HG03025 (cell line): ENCODE results near the gene HMGB3.
"Not testable (repeated sequence)": the region's sequence is repeated elsewhere in the genome, so short reads cannot be mapped to it uniquely, and the experiment has no call there.

ENCODE experiments used
- ATAC-seq: cut with Tn5 transposase; IDR thresholded peaks from one replicate; pipeline ENCODE4 v1.9.1; 2021; ENCODE audit warnings: mild to moderate bottlenecking, moderate library complexity; ENCODE audit not compliant: unreplicated experiment, low FRiP score

Gene HMGB3

DNA sequence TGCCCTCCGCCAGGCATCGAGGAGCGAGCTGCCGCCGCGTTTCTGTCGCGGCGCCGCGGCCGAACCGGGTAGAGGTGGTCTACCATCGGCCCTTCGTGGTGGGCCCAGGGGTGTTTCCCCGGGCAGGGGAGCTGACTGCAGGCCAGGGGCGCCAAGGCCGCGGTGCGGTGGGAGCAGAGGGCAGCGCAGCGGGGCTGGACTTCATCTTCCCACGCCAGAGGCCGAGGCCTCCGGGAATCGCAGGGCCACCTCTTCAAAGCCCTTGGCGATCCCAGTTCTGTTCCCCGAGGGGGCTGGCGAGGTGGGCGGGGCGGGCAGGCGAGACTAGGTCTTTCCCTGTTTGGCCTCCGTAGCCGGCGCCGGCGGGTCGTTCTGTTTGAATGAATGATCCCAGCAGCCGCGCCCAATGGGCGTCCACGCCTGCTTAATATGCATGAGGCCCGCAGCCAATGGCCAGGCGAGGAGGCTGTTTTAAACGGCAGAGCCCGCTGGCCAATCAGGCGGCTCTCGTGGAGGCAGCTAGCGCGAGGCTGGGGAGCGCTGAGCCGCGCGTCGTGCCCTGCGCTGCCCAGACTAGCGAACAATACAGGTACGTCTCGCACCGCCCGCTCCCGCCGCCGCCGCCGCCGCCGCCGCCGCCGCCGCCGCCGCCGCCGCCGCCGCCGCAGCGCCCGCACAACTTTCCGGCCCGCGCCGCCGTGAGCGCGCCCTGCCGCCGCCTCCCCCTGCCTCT lies at the start of gene HMGB3:
TSS of gene HMGB3 (plus strand) at position 548 of the 733 bp plus-strand sequence. CDS start 2,265 bp downstream, outside the sequence.
- peak; percentile 97 for ATAC-seq

DNA sequence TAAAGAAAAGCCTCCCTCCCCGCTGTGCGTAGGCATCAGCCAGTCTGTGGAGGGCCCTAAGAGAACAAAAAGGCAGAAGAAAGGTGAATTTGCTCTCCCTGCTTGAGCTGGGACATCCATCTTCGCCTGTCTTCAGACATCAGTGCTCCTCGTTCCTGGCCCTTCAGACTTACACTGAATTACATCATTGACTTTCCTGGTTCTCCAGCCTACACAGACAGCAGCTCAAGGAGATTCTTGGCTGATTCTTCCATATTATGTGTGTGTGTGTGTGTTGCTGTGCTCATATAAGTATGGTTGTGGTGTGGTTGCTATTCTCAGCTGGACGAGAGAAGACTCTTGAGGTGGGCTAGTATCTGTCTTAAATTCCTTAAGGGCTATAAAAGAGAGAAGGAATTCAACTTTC lies 49.2 kb upstream of the HMGB3 start:
- no peak for ATAC-seq

DNA sequence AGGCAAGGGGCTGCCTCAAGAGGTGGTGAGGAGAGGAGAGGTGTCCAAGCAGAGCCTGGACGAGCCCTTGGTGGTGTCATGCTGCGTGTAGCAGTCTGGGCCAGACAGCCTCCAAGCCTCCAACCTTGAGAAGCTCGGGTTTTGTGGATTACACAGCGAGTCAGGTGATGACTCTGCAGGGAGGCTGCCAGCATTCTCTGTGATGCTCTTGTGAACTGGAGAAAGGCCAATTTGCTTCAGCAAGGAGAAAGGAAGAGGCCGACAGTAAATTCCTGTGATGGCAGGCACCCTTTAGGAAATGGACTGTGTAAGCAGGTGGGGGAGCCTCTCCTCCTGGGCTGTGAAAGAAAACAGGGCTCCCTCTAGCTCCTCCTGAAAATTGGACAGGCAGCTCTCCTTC lies 48.7 kb upstream of the HMGB3 start:
- no peak for ATAC-seq

DNA sequence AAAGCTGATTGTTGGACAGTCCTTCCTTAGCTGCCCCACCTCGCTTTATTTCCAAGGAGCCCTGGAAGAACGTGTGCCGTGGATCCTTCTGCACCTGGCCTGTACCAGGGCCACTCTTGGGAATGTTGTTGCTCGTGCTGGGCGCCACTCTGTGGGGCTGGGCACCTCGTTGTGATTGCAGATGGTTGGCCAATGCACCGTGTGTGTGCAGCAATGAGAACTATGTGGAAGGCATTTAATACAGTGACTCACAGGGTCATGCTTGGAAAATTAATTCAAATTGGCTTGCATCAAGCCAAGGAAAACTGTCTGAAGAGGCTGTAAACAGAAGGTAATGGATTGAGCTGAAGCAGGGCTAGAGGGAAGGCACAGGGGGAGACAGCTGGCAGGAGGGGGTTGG lies 47.7 kb upstream of the HMGB3 start:
- ATAC-seq, result no peak

DNA sequence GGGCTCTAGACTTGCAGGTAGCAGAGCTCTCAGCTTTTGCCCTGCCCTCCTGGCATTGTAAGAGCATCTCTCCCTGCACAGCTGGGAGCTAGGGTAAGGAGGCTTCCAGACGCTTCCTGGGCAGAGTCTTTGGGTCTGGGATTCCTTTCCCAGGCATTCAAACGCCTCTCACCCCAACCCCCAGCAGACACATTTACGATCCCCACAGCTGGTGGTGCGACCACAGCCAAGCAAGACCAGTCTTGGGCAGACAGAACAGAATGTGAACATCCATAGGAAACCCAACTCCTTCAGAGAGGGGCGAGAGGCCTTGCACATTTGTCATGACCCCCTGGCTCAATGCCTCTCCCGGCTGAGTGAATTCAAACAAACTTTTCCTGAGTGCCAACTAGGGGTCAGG lies 46.6 kb upstream of the HMGB3 start:
- ATAC-seq, result no peak

DNA sequence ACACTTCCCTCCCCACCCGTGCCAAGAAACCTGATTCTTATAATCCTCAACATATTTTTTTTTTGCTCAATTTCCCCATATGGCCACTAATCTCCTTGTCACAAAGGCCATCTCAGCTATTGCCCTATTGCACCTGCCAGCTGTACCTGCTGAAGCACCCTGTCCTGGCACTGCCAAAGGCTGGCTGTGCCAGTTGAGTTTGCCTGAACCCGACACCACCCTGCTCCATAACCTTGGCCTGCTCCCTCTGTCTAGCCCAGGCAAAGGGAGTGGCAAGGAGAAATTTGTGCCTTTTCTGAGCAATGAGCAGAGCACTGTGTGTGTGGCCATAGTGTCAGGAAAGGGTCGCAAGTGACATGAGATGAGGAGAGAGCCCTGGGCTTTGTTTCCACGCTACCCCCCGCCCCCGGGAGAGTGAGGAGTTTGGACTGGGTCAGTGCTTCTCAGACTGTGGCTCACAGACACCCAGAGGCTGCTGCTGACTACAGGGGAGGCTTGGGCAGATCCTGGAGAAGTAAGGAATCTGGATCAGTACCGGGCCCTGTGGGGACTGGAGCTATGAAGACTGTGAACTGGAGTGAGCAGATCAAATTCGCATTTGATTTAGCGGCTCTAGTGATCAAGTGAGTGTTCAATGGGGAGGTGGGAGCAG lies 42.2 kb upstream of the HMGB3 start:
- no peak for ATAC-seq

DNA sequence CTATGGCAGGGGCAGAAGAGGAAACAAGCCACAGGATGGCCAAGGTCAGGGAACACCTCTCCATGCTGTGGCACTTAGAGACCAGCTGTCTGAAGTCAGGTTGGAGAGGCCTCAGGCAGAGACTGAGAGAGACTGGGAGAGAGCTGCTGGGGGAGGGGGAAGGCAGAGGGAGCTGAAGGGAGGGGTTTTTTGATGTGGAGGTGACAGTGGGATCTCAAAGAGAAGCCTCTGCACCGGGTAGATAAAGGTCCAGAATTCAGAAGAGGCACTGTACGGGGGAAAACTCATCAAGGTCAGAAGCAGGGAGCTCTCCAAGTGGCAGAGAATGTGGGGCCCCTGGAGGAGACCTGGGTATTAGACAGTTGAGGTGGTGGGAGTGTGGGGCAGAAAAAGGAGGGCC lies 41.6 kb upstream of the HMGB3 start:
- ATAC-seq, result no peak

DNA sequence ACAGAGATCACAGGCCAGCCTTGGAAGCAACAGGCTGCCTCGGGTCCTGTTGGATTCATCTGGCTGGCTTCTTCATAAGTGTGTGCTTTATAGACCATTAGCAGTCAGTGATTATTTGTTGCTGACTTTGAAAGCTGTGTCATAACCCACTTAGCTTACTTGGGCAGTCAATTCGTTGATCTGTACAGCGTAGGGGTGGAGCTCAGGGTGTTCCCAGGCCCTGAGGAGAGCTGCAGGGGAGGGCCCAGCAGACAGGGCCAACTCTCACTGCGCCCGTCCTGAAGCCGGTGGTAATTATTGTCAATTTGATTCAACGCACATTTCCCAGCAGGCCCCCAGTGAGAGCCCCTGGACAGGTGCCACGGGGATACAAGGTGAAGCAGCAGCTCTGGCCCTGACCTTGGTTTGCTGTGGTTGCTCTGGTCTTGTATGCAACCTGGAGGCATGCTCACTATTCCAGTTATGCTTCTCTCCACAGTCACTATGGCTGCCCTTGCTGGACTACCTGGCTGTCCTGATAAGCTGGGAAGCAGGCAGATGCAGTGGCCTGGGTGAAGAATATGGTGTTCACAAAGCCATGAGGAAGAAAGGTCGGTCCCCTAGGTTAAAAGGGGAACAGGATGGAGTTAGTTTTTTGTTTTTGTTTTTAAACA lies 40.1 kb upstream of the HMGB3 start:
- no peak for ATAC-seq

DNA sequence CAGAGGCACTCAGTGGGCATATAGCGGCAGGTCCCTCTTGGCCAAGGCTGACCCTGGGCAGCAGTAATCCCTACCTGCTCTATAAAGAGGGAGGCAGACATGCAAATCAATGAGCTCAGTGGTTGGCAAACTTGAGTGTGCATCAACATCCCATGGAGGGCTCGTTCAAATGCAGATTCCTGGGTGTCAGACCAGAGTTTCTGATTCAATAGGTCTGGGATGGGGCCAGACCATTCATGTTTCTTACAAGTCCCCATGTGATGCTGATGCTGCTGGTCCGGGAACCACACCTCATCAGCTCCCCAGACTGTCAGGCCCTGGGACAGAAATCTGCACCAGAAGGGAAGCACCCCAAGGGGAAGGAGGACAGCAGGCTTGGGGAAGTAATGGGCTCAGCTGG lies 38.9 kb upstream of the HMGB3 start:
- ATAC-seq, result no peak

DNA sequence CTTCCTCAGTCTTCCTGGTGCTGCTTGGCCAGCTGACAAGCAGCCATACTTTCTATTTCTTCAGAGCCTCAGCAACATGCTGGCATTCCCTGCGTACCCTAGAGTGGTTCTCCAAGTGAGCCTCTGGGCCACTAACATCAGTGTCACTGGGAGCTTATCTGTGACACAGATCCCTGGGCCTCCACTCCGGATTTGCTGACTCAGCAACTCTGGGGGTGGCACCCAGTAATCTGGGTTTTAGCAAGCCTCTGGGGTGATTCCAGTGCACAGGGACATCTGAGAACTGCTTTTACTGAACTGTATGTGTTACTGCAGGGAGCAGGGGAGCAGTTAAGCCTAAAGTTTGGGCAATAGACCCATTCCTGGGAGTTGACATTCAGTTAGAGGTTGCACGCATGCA lies 28.2 kb upstream of the HMGB3 start:
- no peak for ATAC-seq

DNA sequence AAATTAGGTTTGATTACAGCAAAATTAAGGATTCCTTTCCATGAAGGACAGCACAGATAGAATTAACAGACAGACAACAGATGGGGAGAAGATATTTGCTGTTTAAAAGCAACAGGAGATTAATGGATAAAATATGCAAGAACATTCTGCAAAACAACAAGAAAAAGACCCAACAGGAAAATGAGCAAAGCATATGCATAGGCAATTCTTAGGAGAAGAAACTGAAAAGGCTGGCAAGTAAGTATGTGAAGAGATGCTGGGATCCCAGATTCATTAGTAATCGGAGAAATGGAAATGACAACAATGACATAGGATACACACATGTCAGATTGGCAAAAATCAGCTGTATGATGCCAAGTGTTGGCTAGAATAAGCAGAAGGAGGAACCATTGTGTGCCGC lies 27.5 kb upstream of the HMGB3 start:
- ATAC-seq, result no peak

DNA sequence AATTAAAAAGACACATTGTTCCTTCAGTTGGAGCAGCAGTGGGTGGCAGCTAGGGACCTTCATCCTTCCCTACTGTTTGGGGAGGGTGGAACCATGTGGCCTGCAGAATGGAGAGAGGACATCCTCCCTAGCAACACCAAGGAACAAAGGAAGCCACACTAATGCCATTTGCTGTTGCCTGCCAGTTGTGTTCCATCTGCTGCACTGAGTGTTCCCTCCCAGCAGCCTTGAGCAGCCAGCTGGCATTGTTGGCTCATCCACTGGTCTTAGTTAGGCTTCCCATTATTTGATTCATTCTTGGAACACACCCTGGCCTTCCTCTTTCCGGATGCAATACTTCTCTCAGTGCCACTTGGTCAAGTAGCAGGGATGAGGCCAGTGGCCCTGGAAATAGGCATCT lies 25.0 kb upstream of the HMGB3 start:
- no peak for ATAC-seq

DNA sequence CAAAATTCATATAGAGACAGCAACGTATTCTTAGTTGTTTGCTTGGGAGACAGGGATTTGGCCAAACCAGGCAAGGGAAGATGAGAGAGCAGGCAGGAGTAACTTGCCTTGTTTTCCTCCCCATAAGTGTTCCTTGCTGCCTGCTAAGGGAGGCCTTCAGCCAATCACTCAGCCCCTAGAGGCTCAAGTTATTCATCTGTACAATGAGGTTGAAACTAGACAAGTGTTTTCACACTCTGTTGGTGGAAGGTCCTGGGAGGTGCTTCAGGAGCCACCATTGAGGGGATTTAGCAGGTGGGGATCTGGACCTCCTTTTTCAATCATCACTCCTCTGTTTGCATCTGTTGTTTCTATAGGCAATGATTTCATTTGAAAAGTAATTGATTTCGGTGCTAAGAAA lies 23.6 kb upstream of the HMGB3 start:
- no peak for ATAC-seq

DNA sequence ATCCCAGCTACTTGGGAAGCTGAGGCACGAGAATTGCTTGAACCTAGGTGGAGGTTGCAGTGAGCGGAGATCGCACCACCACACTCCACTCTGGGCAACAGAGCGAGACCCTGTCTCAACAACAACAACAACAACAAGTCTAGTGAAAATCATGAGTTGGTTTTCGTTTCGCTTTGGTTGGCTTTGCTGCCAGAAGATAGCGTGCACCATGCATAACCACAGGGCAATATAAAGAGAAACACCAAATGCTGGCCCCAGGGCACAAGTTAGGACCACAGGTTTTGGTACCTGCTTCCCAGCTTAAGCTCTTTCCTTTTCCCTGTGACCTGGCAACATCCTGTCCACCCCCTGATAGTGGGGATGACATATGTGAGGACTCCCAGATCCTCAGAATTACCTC lies 21.5 kb upstream of the HMGB3 start:
- ATAC-seq, result no peak

DNA sequence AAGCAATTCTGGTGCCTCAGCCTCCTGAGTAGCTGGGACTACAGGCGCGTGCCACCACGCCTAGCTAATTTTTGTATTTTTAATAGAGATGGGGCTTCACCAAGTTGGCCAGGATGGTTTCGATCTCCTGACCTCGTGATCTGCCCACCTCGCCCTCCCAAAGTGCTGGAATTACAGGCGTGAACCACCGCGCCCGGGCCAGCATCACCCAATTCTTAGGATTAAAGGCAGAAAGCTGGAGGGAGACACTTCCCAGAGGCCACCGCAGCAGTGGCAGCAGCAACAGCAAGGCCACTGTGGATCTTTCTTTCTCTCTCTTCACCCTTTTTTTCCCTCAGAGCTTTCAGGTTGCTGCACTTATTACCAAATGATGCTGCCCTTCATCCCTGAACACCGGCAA lies 18.7 kb upstream of the HMGB3 start:
- not testable (repeated sequence) for ATAC-seq

DNA sequence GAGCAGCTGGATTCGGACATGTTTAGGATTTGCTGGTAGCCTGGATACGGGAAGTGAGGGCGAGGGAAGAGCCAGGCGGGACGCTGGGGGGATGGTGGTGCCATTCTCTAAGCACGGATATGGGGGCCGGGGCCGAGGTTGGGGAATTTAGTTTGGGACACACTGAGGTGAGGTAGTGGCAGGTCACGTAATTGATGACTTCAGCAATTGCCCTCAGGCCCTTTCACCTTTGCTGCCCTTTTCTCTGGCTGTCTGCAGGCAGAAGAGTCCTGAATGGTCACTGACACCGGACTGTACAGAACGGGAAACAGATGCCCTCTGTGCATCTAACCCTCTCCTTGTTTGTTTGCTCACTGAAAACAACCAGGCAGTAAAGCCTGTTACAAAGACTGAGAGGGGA lies 16.9 kb upstream of the HMGB3 start:
- no peak for ATAC-seq

DNA sequence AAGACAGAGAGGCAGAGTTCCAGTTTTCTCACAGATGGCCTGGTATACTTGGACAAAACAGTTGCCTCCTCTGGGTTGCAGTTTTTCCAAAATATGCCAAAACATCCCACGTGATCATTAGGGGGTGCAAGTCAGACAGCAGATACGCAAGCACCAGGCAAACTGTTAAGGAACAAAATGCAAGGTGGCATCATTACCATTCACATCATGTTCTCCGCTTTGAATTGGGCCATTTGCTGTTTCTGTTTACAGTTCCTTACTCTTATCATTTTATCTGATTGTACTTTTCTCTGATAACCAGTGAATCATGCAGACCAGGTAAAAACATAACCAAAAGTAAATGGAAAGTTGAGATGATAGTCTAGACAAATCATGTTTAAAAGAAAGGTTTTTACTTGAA lies 16.4 kb upstream of the HMGB3 start:
- no peak for ATAC-seq

DNA sequence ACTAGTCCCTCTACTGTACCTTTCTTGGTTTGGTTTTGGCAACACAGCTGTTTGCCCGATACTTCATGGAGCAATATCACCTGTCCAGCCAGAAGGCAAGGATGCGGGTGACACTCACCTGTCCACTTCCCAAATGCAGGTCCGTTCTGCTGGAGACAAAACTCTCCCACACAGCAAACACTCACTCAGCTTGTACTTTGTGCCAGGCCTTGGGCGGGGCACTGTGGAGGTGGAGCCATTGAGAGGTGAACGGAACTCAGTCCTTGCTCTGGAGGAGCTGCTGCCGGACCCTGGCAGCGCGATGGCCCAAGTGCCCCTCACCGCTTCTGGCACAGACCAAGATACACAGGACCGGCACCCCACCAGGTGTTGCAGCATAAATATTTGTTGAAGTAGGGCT lies 15.3 kb upstream of the HMGB3 start:
- ATAC-seq, result no peak

DNA sequence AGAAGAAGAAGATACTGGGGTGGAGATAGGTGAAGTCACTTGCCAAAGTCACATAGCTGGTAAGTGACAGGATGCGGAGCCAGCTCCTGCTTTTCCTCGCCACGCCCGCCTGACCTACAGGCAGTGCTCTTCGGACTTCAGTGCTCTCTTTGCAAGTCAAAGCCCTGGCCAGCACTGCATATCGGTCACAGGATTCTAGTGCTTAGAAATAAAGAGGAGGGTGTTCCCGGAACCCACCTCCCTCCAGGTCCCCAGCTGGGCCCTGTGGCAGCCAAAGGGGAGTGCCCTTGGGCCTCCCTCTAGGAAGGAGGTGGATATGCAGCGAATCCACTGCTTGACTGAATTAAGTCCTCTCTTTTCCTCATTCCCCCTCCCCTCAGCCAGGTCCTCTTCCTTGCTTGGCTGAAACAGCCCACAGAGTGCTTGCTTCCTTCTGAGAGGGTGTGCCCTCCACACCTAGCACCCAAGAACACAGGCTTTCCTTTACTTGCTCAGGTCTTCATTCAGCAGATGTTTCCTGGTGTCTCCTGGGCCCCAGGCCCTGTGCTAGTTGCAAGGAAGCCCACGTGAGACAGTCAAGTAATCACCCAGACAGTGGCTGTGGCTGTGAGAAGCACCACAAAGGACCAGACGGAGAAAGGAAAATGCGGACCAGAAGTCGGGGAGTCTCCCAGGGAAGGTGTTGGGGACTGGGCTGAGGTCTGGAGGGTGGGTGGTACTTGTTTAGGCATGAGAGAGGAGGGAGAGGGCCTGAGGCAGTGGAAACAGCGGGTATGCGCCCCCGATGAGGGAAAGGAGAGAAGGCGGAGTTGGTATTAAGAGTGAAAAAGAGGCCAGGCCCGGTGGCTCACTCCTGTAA lies 14.0 kb upstream of the HMGB3 start:
- no peak for ATAC-seq

DNA sequence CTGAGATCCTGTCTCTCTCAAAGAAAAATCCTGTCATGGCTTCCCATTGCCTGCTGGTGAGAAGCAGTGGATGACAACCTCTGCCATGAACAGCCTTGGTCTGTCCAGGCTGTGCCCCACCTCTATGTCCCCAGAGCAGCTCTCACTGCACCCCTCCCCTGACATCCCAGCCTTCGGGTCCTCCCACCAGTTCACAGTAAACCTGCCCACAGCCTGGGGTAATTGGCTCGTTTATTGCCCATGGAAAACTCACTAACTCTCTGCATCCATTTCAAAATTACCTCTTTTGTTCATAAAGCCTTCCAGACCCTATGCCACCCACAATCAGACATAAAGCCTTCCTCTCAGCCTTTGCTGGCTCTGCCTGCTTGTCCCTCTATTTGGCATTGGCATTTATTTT lies 10.7 kb upstream of the HMGB3 start:
- ATAC-seq, result no peak
